Measurements from ENCODE around the gene SLIT3.

GRCh38 chr5:168655316-168655715 lies 645.6 kb downstream of the SLIT3 start:
- TF ChIP-seq PPARA (CRISPR knock-in tag; IDR thresholded peaks at IDR 0.05; ENCODE audit: borderline replicate concordance) (no peak), ARNTL (CRISPR knock-in tag; IDR thresholded peaks at IDR 0.05; ENCODE audit: borderline replicate concordance, low read depth) (no peak), POU6F1 (CRISPR knock-in tag; IDR thresholded peaks at IDR 0.05; ENCODE audit: borderline replicate concordance, low read depth) (no peak), ZNF8 (CRISPR knock-in tag; IDR thresholded peaks at IDR 0.05) (no peak), ZNF70 (CRISPR knock-in tag; IDR thresholded peaks at IDR 0.05) (no peak)

All from SK-N-SH treated with all-trans-retinoic acid at 6 μM for 48 hours (cell line).